Heart right ventricle (tissue), 16 donors: ENCODE data around the gene PIAS3. TPM values are rescaled to one million over a fixed set of nuclear protein-coding genes. Genes with fewer than 3 reads are reported as not detected.
"Not testable (repeated sequence)": the region's sequence is repeated elsewhere in the genome, so short reads cannot be mapped to it uniquely, and the experiment has no call there.

Experiments used
- ATAC-seq, 8 donors: fragments of 200-7000 bp; cut with Tn5 transposase; one replicate each; pipeline ENCODE4 v1.9.1; 2020; ENCODE audit warnings: mild to moderate bottlenecking in 8 of 8, moderate library complexity in 8 of 8, moderate number of reproducible peaks in 1 of 8
- DNase-seq, 2 donors: peaks; one replicate each; pipeline ENCODE4 v3.0.0-alpha.2; 2020
- H3K27ac ChIP-seq, 10 donors: fragments of 200-600 bp; sonication (generic) in 2 of 10; one replicate each; pipeline versions ENCODE4 v1.5.0 to v1.8.0; 2020 to 2022; ENCODE audit warnings: mild to moderate bottlenecking in 3 of 10
- H3K27me3 ChIP-seq, 7 donors: fragments of 200-600 bp; one replicate each; pipeline ENCODE4 v1.8.0; 2021 to 2022; ENCODE audit warnings: mild to moderate bottlenecking in 2 of 7
- H3K36me3 ChIP-seq, 9 donors: fragments of 200-600 bp; sonication (generic) in 1 of 9; one replicate each; pipeline versions ENCODE4 v1.5.0 to v1.8.0; 2020 to 2022; ENCODE audit warnings: mild to moderate bottlenecking in 2 of 9
- H3K4me1 ChIP-seq, 9 donors: fragments of 200-600 bp; sonication (generic) in 1 of 9; one replicate each; pipeline versions ENCODE4 v1.5.0 to v1.8.0; 2020 to 2022; ENCODE audit warnings: mild to moderate bottlenecking in 4 of 9
- H3K4me3 ChIP-seq, 10 donors: fragments of 200-600 bp; sonication (generic) in 2 of 10; one replicate each; pipeline versions ENCODE4 v1.5.0 to v1.8.0; 2020 to 2022; ENCODE audit warnings: mild to moderate bottlenecking in 7 of 10, moderate library complexity in 2 of 10
- H3K9me3 ChIP-seq, 11 donors: fragments of 200-600 bp in 10 of 11; sonication (generic) in 2 of 11; one replicate each; pipeline versions ENCODE4 v1.5.0 to v1.8.0; 2013 to 2022; ENCODE audit warnings: mild to moderate bottlenecking in 2 of 11, control low read depth in 1 of 11, moderate library complexity in 1 of 11
- WGBS, 2 donors: extraction: QIAGEN DNeasy Blood & Tissue Kit; methylation state at CpG; one replicate each; pipeline ENCODE4 v1.1.7; 2013; ENCODE audit warnings: inconsistent platforms in 1 of 2; 5-methylcytosine and 5-hydroxymethylcytosine counted together
- intact Hi-C, 10 donors: fragments of 100-400 bp; cut with DNase I; formaldehyde crosslinking; loops; one replicate each; pipeline versions ENCODE4 v1.11.1 to v1.14.2; 2022
- polyA plus RNA-seq, 2 donors: library from polyadenylated mRNA; stranded (reverse); fragments of 200-250 nt; gene quantifications; one replicate each; pipeline ENCODE4 v1.2.3, GENCODE V29; 2013
- total RNA-seq, 10 donors: library from RNA; stranded (reverse); fragmentation: NEBNext Ultra II Directional in 3 of 10; extraction: Animal tissue kit (Norgen Biotek cat#: 25700) in 3 of 10; gene quantifications; one replicate each; pipeline versions ENCODE4 v1.2.1 to v1.2.4, GENCODE V29; 2021 to 2023
- TF ChIP-seq, protein P1 (sequence below), 9 donors: fragments of 200-600 bp; sonication (generic) in 2 of 9; IDR thresholded peaks; one replicate each; pipeline versions ENCODE4 v1.5.0 to v1.8.0; 2021 to 2022; ENCODE audit warnings: antibody characterized with exemption in 9 of 9, mild to moderate bottlenecking in 5 of 9, moderate library complexity in 1 of 9
- donor health status: Arrhythmogenic right ventricular cardiomyopathy.
- donor health status: ischemic (EF 13 %, LVEDD 7.1; RV severe dilation, severe dysfunction).
- donor health status: healthy with polysubstance abuse.
- donor health status: DM: no; HTN: yes; CAD: no.
- donor health status: DM: no; HTN: no; CAD: no.
- donor health status: ischemic (EF 25% LVEDD 6.9; RV normal size, moderate dysfunction).
- donor health status: ischemic (EF 25% LVEDD 5.7; RV mildly dilated, moderate dysfunction).
- donor health status: healthy.
- donor health status: DM: yes; HTN: yes; CAD: no.
- donor health status: Ischemic cardiomyopathy.
- donor health status: ischemic (EF 35%, LVEDD 5.7; RV mildly dilated, moderate dysfunction).
- donor health status: nonischemic (EF 11% LVEDD 7.7; RV severe dilation, severe dysfunction).
- donor health status: DM: yes; HTN: yes; CAD: no.
- donor health status: PGD.
- donor health status: ischemic (EF 29% LVEDD 5.4; RV normal size, mild dysfunction).
- donor health status: nonischemic (EF 23%, LVEDD 6.1; RV moderate dilation, normal function).

Gene PIAS3
- total and polyA plus RNA-seq, 12 donors: 12.6 to 28.7 (median 15.2) TPM

DNA sequence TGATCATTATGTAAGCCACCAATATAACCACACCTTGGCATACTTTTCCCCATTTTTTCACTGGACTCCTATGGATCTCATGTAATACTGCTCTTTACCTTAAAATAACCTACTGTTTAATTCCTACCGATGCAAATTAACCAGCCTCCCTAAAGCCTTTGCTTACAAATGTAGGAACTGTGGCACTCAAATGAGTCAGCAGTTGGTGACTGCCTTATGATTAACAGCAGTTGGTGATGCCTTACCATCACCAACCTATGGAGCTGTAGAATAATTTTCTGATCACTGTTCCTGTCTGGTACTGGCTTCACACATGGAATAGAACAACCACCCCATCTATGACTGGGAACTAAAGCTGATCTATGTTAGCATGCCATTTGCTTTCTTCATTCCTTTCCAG, 21.2 kb downstream of the PIAS3 start:
- ATAC-seq (no peak), DNase-seq (no peak)
- H3K27ac ChIP-seq: no peak overlapping the region
- WGBS, 2 donors: 94 to 100% methylated on average over 1 of the region's 1 CpG
- H3K4me3 ChIP-seq: no peak overlapping the region
- H3K4me1 ChIP-seq: no peaks in the 10 kb centered on the region
- TF ChIP-seq, protein P1, sequence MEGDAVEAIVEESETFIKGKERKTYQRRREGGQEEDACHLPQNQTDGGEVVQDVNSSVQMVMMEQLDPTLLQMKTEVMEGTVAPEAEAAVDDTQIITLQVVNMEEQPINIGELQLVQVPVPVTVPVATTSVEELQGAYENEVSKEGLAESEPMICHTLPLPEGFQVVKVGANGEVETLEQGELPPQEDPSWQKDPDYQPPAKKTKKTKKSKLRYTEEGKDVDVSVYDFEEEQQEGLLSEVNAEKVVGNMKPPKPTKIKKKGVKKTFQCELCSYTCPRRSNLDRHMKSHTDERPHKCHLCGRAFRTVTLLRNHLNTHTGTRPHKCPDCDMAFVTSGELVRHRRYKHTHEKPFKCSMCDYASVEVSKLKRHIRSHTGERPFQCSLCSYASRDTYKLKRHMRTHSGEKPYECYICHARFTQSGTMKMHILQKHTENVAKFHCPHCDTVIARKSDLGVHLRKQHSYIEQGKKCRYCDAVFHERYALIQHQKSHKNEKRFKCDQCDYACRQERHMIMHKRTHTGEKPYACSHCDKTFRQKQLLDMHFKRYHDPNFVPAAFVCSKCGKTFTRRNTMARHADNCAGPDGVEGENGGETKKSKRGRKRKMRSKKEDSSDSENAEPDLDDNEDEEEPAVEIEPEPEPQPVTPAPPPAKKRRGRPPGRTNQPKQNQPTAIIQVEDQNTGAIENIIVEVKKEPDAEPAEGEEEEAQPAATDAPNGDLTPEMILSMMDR (IDR thresholded peaks at IDR 0.05): no peak
- intact Hi-C loops: loop anchor here in 1 of 10 donors (5.0 kb wide), 1 partner anchor 80 kb away; the partner anchor contains the start of gene PEX11B
- no peaks in the 10 kb centered on the region for H3K9me3 ChIP-seq
- no peaks in the 10 kb centered on the region for H3K27me3 ChIP-seq
- peaks cover 3 to 100% (median 87%) of the 10 kb centered on the region in 9 donors for H3K36me3 ChIP-seq

DNA sequence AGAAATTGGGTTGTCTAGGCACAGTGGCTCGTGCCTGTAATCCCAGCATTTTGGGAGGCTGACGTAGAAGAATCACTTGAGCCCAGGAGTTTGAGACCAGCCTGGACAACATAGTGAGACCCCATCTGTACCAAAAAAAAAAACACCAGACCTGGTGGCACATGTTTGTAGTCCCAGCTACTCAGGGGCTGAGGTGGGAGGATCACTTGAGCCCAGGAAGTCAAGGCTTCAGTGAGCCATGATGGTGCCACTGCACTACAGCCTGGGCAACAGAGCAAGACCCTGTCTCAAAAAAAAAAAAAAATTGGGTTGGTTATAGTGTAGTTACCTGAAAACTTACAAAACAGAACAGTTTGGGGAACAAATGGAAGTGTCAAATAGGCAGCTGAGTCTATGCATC, 28.1 kb downstream of the PIAS3 start:
- H3K4me3 ChIP-seq, intact Hi-C loops, DNase-seq, ATAC-seq, H3K4me1 ChIP-seq, H3K27ac ChIP-seq, H3K9me3 ChIP-seq, H3K27me3 ChIP-seq: not testable (repeated sequence)
- peaks cover 0 to 100% (median 78%) of the 10 kb centered on the region in 9 donors for H3K36me3 ChIP-seq
- 97 to 98% methylated on average over 2 of the region's 2 CpGs for WGBS, 2 donors

DNA sequence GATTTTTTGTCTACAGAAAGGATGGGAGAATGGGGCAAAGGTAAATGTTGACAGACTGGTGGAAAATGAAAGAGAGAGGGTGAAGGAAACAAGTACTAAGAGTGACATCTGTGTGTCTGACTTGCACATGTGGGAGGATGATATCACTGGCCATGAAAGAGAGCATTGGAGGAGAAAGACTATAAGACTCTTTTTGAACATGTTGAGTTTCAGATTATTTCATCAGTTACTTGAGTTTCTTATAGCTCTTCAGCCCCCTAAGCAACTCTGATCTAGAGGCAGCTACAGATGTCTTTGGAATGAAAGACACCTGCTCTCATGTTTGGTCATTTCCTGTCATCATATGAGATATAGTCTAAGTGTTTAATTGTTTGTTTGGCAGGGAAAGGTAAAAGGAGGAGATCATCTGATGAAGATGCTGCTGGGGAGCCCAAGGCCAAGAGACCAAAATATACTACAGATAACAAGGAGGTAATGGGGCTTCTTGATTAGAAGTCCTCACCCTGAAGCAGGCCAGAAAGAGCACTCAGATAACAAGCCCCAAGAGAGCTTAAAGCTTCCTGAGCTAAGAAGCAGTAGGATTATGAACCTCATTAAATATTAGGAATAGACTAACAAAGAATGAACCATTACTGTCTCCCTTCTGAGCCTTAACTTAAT, 30.4 kb downstream of the PIAS3 start:
- DNase-seq (no peak), ATAC-seq (no peak)
- Histone ChIP-seq H3K4me3 (no peak overlapping the region), H3K27ac (no peak overlapping the region), H3K4me1 (peaks cover 7 to 20% (median 14%) of the 10 kb centered on the region in 9 donors), H3K36me3 (peaks cover 0 to 81% (median 56%) of the 10 kb centered on the region in 9 donors), H3K27me3 (no peaks in the 10 kb centered on the region), H3K9me3 (no peaks in the 10 kb centered on the region)
- intact Hi-C loops: no loop called here
- TF ChIP-seq, protein P1 (IDR thresholded peaks at IDR 0.05): no peak

DNA sequence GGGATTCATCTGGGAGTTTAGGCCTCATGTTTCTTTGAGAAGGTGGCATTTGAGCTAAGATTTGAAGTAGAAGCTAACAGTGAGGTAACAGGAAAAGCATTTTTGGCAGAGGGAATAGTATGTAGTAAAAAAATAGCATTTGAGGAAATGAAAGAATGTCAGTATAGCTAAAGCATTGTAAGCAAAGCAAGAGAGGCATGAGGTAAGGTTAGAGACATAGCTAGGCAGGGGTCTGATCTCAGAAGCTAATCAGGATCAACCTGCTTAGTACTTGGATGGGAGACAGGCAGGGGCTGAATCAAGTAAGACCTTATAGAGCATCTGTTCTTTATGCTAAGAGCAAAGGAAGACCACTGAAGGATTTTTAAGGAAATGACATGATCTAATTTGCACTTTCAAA, 30.9 kb downstream of the PIAS3 start:
- peaks cover 7 to 20% (median 14%) of the 10 kb centered on the region in 9 donors for H3K4me1 ChIP-seq
- H3K27me3 ChIP-seq: no peaks in the 10 kb centered on the region
- H3K36me3 ChIP-seq: peaks cover 0 to 76% (median 51%) of the 10 kb centered on the region in 9 donors
- DNase-seq: no peak
- no peak for ATAC-seq
- intact Hi-C loops: no loop called here
- TF ChIP-seq, protein P1 (IDR thresholded peaks at IDR 0.05): no peak
- H3K27ac ChIP-seq: no peak overlapping the region
- H3K9me3 ChIP-seq: no peaks in the 10 kb centered on the region
- no peak overlapping the region for H3K4me3 ChIP-seq

DNA sequence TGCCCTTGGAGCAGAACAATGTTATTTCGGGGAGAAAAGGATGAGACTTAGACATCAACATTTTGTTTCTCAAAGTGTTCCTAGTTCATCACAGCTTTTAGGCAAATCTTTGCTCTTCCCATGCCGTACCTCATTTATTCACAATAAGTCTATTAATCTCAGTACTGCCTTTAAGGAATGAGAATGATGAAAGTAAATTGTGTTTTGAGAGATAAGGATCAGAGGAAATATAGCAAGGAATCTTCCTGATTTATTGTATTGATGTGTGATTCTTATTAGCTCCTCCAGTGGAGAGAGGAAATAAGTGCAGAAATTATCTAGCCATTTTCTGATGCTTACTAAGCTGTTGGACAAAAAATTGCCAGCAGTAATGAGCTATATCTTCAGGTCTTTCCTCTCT, 32.9 kb downstream of the PIAS3 start:
- TF ChIP-seq, protein P1 (IDR thresholded peaks at IDR 0.05): no peak
- Histone ChIP-seq H3K36me3 (peaks cover 0 to 56% (median 45%) of the 10 kb centered on the region in 9 donors), H3K27ac (no peak overlapping the region), H3K4me3 (peak overlapping the region in 1 of 10 donors; percentile 68), H3K9me3 (no peaks in the 10 kb centered on the region), H3K27me3 (no peaks in the 10 kb centered on the region), H3K4me1 (peaks cover 7 to 23% (median 16%) of the 10 kb centered on the region in 9 donors)
- ATAC-seq (no peak), DNase-seq (no peak)
- intact Hi-C loops: no loop called here
- WGBS, 2 donors: 92 to 95% methylated on average over 2 of the region's 2 CpGs
